Endometrium (tissue), 2 donors: ENCODE data around the gene LTO1.
"Not testable (repeated sequence)": the region's sequence is repeated elsewhere in the genome, so short reads cannot be mapped to it uniquely, and the experiment has no call there.

Experiments used
- FAIRE-seq: peaks from 2 replicates; lab custom pipeline; 2012; peaks lifted over from hg19 to GRCh38; lab: Jason Lieb, UNC
- donor health status: control.
- donor health status: control.

The LTO1 gene

GRCh38 chr11:69632900-69633299 lies 42.3 kb downstream of the LTO1 start:
- no peak for FAIRE-seq

- FAIRE-seq = no peak
These were observed 44.7 kb downstream of the LTO1 start for GRCh38 chr11:69630424-69630823.

- no peak for FAIRE-seq
These were observed 45.1 kb downstream of the LTO1 start for GRCh38 chr11:69630017-69630416.

- FAIRE-seq = no peak
These were observed 47.6 kb downstream of the LTO1 start for GRCh38 chr11:69627551-69627950.

- FAIRE-seq = no peak
These were observed 49.7 kb downstream of the LTO1 start for GRCh38 chr11:69625476-69625875.

- FAIRE-seq = no peak
These were observed 50.9 kb downstream of the LTO1 start for GRCh38 chr11:69624293-69624692.

GRCh38 chr11:69622097-69622681 lies 53.0 kb downstream of the LTO1 start:
- FAIRE-seq = not testable (repeated sequence)

- FAIRE-seq = no peak
These were observed 54.4 kb downstream of the LTO1 start for GRCh38 chr11:69620683-69621290.

- no peak for FAIRE-seq
These were observed 56.9 kb downstream of the LTO1 start for GRCh38 chr11:69618237-69618636.

GRCh38 chr11:69617682-69618081 lies 57.5 kb downstream of the LTO1 start:
- FAIRE-seq = no peak

GRCh38 chr11:69617220-69617619 lies 57.9 kb downstream of the LTO1 start:
- FAIRE-seq = no peak
